Activated gamma-delta T cell treated with Interleukin-2 at 50 U/mL for 16 hours (primary cell): ENCODE data around the gene SRRD.
"Not testable (repeated sequence)": the region's sequence is repeated elsewhere in the genome, so short reads cannot be mapped to it uniquely, and the experiment has no call there.

Experiments
- DNase-seq: peaks from one replicate; pipeline ENCODE4 v3.0.0-alpha.2; 2020

Gene SRRD

GRCh38 chr22:26483439-26484359 lies at the start of gene SRRD, which contains the start of gene HPS4:
Gene SRRD (plus strand): TSS chr22:26483877. CDS start chr22:26483891, 14 bp downstream.
Gene HPS4 (minus strand): TSS chr22:26483783. CDS start chr22:26481762, 2,021 bp downstream.
- DNase-seq, result peak; percentile 88

GRCh38 chr22:26435327-26436093 lies 48.2 kb upstream of the SRRD start:
- DNase-seq, result no peak

- DNase-seq, result no peak
Measured at GRCh38 chr22:26436903-26437515, 46.7 kb upstream of the SRRD start.

- DNase-seq, result no peak
Measured at GRCh38 chr22:26437694-26438392, 45.8 kb upstream of the SRRD start.

GRCh38 chr22:26438776-26439175 lies 44.9 kb upstream of the SRRD start:
- not testable (repeated sequence) for DNase-seq

- DNase-seq, result no peak
Measured at GRCh38 chr22:26439559-26439958, 44.1 kb upstream of the SRRD start.

- no peak for DNase-seq
Measured at GRCh38 chr22:26442086-26442756, 41.5 kb upstream of the SRRD start.

GRCh38 chr22:26443901-26444690 lies 39.6 kb upstream of the SRRD start:
- no peak for DNase-seq

GRCh38 chr22:26444777-26445176 lies 38.9 kb upstream of the SRRD start:
- DNase-seq, result no peak

- no peak for DNase-seq
Measured at GRCh38 chr22:26445577-26446275, 38.0 kb upstream of the SRRD start.

- no peak for DNase-seq
Measured at GRCh38 chr22:26446808-26447515, 36.7 kb upstream of the SRRD start.

- DNase-seq, result no peak
Measured at GRCh38 chr22:26447584-26448329, 35.9 kb upstream of the SRRD start.

GRCh38 chr22:26448334-26448733 lies 35.3 kb upstream of the SRRD start:
- no peak for DNase-seq

- DNase-seq, result no peak
Measured at GRCh38 chr22:26448941-26449340, 34.7 kb upstream of the SRRD start.

GRCh38 chr22:26450453-26451185 lies 33.1 kb upstream of the SRRD start:
- DNase-seq, result no peak

- DNase-seq, result no peak
Measured at GRCh38 chr22:26452236-26453016, 31.3 kb upstream of the SRRD start.

- no peak for DNase-seq
Measured at GRCh38 chr22:26453216-26453615, 30.5 kb upstream of the SRRD start.
